Stimulated activated CD4-positive, alpha-beta T cell treated with anti-CD3 and anti-CD28 coated beads, Interleukin-4, amount 100 ng/mL, for 48 hours (primary cell): ENCODE results near the gene RUNX1.

Source experiments
- DNase-seq, 2 donors: peaks; one replicate each; pipeline ENCODE4 v3.0.0-alpha.2; 2020; ENCODE audit warnings: low read depth in 2 of 2

The RUNX1 gene

GRCh38 chr21:34924194-34924593 is 124.9 kb downstream of the RUNX1 start:
- no peak for DNase-seq

- no peak for DNase-seq
These were observed 125.5 kb downstream of the RUNX1 start for GRCh38 chr21:34923626-34924025.

GRCh38 chr21:34923202-34923601 is 125.9 kb downstream of the RUNX1 start:
- DNase-seq, result no peak

- DNase-seq, result no peak
These were observed 126.6 kb downstream of the RUNX1 start for GRCh38 chr21:34922479-34922878.

- no peak for DNase-seq
These were observed 128.0 kb downstream of the RUNX1 start for GRCh38 chr21:34921151-34921550.

- DNase-seq, result no peak
These were observed 129.7 kb downstream of the RUNX1 start for GRCh38 chr21:34919406-34919805.

- no peak for DNase-seq
These were observed 132.7 kb downstream of the RUNX1 start for GRCh38 chr21:34916446-34916845.

GRCh38 chr21:34915364-34915841 is 133.7 kb downstream of the RUNX1 start:
- no peak for DNase-seq

GRCh38 chr21:34914239-34914638 is 134.9 kb downstream of the RUNX1 start:
- no peak for DNase-seq

GRCh38 chr21:34913811-34914210 is 135.3 kb downstream of the RUNX1 start:
- no peak for DNase-seq

GRCh38 chr21:34912022-34912945 is 136.8 kb downstream of the RUNX1 start:
- no peak for DNase-seq

- DNase-seq, result no peak
These were observed 137.7 kb downstream of the RUNX1 start for GRCh38 chr21:34911360-34911759.

GRCh38 chr21:34910396-34910795 is 138.7 kb downstream of the RUNX1 start:
- DNase-seq, result no peak

GRCh38 chr21:34909492-34910292 is 139.4 kb downstream of the RUNX1 start:
- DNase-seq, result no peak

GRCh38 chr21:34908419-34909055 is 140.6 kb downstream of the RUNX1 start:
- no peak for DNase-seq

GRCh38 chr21:34907461-34908418 is 141.4 kb downstream of the RUNX1 start:
- no peak for DNase-seq

- DNase-seq, result no peak
These were observed 142.7 kb downstream of the RUNX1 start for GRCh38 chr21:34906401-34906800.

GRCh38 chr21:34905218-34905537 is 143.9 kb downstream of the RUNX1 start:
- DNase-seq, result no peak

GRCh38 chr21:34904526-34905217 is 144.4 kb downstream of the RUNX1 start:
- no peak for DNase-seq

- no peak for DNase-seq
These were observed 148.7 kb downstream of the RUNX1 start for GRCh38 chr21:34900376-34900775.

GRCh38 chr21:34899760-34900159 is 149.3 kb downstream of the RUNX1 start:
- no peak for DNase-seq
